SIG-M5 treated with dmso at 0.1 percent for 504 hours (cell line): ENCODE measurements around the gene TSC1.

Experiments
- DNase-seq: peaks from one replicate; lab custom pipeline; 2025; ENCODE audit not compliant: unreplicated experiment; lab: John Stamatoyannopoulos, UW

Gene TSC1

GRCh38 chr9:132894862-132895835 lies 49.3 kb downstream of the TSC1 start:
- DNase-seq, result peak; percentile 12

- DNase-seq, result peak; percentile 22
These were observed 50.1 kb downstream of the TSC1 start for GRCh38 chr9:132894346-132894745.

DNA sequence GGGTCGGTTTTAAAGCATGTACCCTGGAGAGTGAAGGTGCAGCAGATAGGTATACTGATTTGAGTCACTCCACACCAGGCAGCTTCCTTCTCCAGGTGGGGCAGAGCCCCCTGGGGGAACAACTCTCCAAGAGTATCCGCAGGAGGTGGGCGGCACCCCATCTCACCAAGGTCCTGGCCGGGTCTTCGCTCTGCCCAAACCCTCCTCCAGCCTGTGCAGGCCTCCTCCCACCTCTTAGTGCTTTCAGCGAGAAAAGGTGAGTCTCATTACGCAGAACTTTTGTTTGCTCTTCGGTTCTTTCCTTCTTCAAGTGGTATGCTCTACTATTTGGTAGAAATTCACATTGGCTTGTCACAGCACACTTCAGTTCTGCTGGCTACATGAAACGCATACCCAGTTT lies 52.0 kb downstream of the TSC1 start:
- no peak for DNase-seq

DNA sequence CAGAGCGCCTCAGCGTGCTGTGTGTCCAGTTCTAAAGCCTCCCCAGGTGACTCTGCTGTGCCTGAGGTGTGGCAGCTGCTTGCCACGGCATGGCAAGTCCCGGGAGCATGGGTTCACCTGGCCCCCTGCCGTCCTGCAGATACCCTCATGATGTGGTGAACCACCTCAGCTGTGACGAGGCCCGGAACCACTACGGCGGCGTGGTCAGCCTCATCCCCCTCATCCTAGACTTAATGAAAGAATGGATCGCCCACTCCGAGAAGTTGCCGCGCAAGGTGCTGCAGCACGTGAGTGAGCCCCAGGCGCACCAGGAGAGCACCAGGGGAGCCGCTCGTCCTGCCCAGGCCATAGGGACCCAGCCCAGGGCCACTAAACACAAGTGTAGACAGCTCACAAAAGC lies 56.3 kb downstream of the TSC1 start:
- no peak for DNase-seq

- no peak for DNase-seq
These were observed 57.0 kb downstream of the TSC1 start for GRCh38 chr9:132887181-132888120.

DNA sequence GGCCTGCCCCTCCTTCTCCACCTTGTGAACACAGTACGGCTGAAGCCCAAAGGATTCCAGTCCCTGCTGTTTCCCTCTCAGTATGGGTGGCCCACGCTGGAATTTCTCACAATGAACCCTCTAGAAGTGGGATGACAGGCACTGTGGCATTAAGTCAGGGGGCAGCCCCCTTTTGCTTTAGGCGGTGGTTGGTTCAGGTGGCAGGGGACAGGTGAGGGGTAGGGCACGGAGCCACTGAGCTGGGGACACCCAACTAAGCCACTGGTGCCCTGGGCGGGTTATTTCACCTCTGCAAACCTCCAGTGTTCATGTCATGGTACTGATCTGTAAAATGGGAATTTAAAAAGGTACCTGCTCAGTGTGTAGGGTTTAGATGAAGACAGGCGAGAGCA lies 58.1 kb downstream of the TSC1 start:
- DNase-seq, result no peak

GRCh38 chr9:132885720-132886333 lies 58.6 kb downstream of the TSC1 start:
- peak; percentile 17 for DNase-seq

GRCh38 chr9:132883349-132884294 lies 60.8 kb downstream of the TSC1 start:
- no peak for DNase-seq

- DNase-seq, result no peak
These were observed 61.8 kb downstream of the TSC1 start for GRCh38 chr9:132882616-132883015.

GRCh38 chr9:132881826-132882225 lies 62.6 kb downstream of the TSC1 start:
- no peak for DNase-seq

GRCh38 chr9:132880324-132880661 lies 64.1 kb downstream of the TSC1 start:
- DNase-seq, result no peak

- peak; percentile 11 for DNase-seq
These were observed 64.7 kb downstream of the TSC1 start for GRCh38 chr9:132879457-132880323.

GRCh38 chr9:132878695-132879456 lies 65.5 kb downstream of the TSC1 start, which contains the start of gene SPACA9:
TSS of gene SPACA9 (plus strand) at chr9:132878898. CDS start at chr9:132883948, 5,050 bp downstream.
- DNase-seq, result no peak

GRCh38 chr9:132877824-132878694 lies 66.4 kb downstream of the TSC1 start, which contains the start of gene AK8:
TSS of gene AK8 (minus strand) at chr9:132878284. CDS start at chr9:132878255, 29 bp downstream.
- DNase-seq, result peak; percentile 50

DNA sequence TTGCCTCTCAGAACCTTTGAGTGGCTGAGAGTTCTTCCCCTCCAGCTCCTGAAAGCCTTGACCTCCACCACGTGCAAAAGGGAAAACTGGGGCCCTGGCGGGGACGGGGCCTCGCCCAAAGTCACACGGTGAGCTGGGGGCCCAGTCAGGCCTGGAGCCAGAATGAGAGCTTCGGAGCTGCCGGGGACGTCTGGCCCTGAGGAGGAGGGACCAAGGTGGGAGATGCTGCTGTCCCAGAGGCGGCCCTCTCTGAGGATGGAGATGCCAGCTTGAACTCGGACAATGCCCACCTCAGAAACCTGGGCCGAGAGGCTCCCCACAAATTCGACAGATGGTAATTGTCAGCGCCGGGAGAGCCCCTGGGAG lies 67.0 kb downstream of the TSC1 start:
- DNase-seq, result no peak

DNA sequence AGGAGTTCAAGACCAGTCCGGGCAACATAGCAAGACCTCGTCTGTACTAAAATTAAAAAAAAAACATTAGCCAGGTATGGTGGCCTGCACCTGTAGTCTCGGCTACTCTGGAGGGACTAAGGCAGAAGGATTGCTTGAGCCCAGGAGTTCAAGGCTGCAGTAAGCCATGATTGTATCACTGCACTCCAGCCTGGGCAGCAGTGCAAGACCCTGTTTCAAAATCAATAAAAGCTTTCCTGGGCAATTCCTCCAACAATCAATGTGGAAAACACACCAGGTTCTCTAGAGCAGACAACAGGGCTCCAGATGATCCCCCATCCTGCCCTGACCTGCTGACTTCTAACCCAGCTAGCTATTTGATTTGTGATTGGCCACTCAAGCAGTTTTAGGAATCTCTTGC lies 67.6 kb downstream of the TSC1 start:
- DNase-seq, result no peak

DNA sequence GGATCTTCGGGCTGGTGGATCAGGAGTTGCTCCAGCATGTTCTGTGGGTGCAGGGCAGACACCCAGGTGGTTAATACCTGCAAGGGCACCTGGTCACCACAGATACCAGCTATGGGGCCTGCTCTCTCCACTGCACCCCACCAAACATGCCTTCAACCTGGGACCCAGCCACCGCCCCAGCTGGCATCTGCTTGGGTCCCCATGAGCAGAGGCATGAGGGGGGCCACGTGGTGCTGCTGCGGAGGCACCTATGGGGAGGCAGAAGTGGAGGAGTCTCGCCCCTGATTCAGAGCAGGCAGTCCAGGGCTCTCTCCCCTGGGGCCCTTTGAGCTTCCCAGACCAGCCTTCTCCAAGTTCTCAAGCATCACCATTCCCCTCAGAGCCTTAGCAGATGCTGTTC lies 69.3 kb downstream of the TSC1 start:
- no peak for DNase-seq
